OCI-LY3 (cell line): ENCODE measurements around the gene IFFO2.

Source experiments
- CTCF ChIP-seq: fragments of 200-600, 300-600 bp; sonication (generic); IDR thresholded peaks from 2 replicates; pipeline ENCODE4 v1.5.1; 2014; ENCODE audit warnings: antibody characterized with exemption, low read length, low read depth
- EZH2phosphoT487 ChIP-seq: fragments of 200-600 bp; shearing (Covaris generic); IDR thresholded peaks from 2 replicates; pipeline ENCODE4 v1.6.1; 2018; ENCODE audit warnings: antibody characterized with exemption, mixed run types, low read depth

- no peak for TF ChIP-seq CTCF
- TF ChIP-seq EZH2phosphoT487, result no peak
These were observed 57.0 kb downstream of the IFFO2 start for GRCh38 chr1:18899363-18900049.
